K562 (cell line): ENCODE data around the gene FYB1. TPM values are rescaled to one million over a fixed set of nuclear protein-coding genes. Genes with fewer than 3 reads are reported as not detected.

Source experiments
- ARID3A ChIP-seq: IDR thresholded peaks from 2 replicates; pipeline ENCODE4 v1.6.1; 2012; ENCODE audit warnings: low read depth, low read length, improper control_type of control experiment, borderline replicate concordance
- BRF2 ChIP-seq: IDR thresholded peaks from 3 replicates; pipeline ENCODE4 v1.6.1; 2011; ENCODE audit warnings: borderline replicate concordance, mild to moderate bottlenecking; ENCODE audit not compliant: insufficient read length, insufficient read depth
- E2F6 ChIP-seq, 2 experiments: IDR thresholded peaks; 2 replicates each; pipeline ENCODE4 v1.6.1; 2011; ENCODE audit warnings: borderline replicate concordance in 1 of 2, control low read depth in 1 of 2, low read depth in 1 of 2, low read length in 1 of 2, mild to moderate bottlenecking in 1 of 2, mixed read lengths in 1 of 2, moderate library complexity in 1 of 2; ENCODE audit not compliant: insufficient read depth in 1 of 2, insufficient read length in 1 of 2, poor library complexity in 1 of 2, severe bottlenecking in 1 of 2; ENCODE audit errors: extremely low read depth in 1 of 2
- FOXM1 ChIP-seq, 2 experiments: fragments of 450-650 bp in 1 of 2; sonication (generic) in 1 of 2; formaldehyde crosslinking in 1 of 2; IDR thresholded peaks; 2 replicates each; pipeline versions ENCODE4 v1.6.1 to v1.9.0; 2017 to 2022; ENCODE audit warnings: low read depth in 2 of 2, mild to moderate bottlenecking in 2 of 2, missing genetic modification reagents in 1 of 2, moderate library complexity in 1 of 2
- KDM1A ChIP-seq, 2 experiments: fragments of 450-650 bp; IDR thresholded peaks; 2 replicates each; pipeline ENCODE4 v1.6.1; 2016; ENCODE audit warnings: mild to moderate bottlenecking in 2 of 2
- L3MBTL2 ChIP-seq: fragments of 450-650 bp; IDR thresholded peaks from 2 replicates; pipeline ENCODE4 v1.6.1; 2016; ENCODE audit warnings: mild to moderate bottlenecking, moderate library complexity
- ZC3H11A ChIP-seq: IDR thresholded peaks from 2 replicates; pipeline ENCODE4 v1.6.1; 2012; ENCODE audit warnings: low read depth, low read length, improper control_type of control experiment
- ZFP1 ChIP-seq: fragments of 450-650 bp; formaldehyde crosslinking; IDR thresholded peaks from 2 replicates; pipeline ENCODE4 v1.4.0; 2020; ENCODE audit warnings: mild to moderate bottlenecking, mixed read lengths
- ZFP36 ChIP-seq: fragments of 150-350 bp; IDR thresholded peaks from 2 replicates; pipeline ENCODE4 v1.6.1; 2018; ENCODE audit warnings: low read length, low read depth; ENCODE audit not compliant: partially characterized antibody
- ZNF175 ChIP-seq: fragments of 200-800 bp; sonication (Bioruptor generic); IDR thresholded peaks from 2 replicates; pipeline ENCODE4 v1.6.1; 2016; ENCODE audit warnings: low read depth, mild to moderate bottlenecking, missing genetic modification characterization, missing compliant biosample characterization
- ZNF277 ChIP-seq: fragments of 250-450 bp; sonication (Bioruptor Pico); IDR thresholded peaks from 2 replicates; pipeline ENCODE4 v1.8.0; 2022; ENCODE audit warnings: inconsistent platforms, mild to moderate bottlenecking, moderate library complexity, borderline replicate concordance
- ZNF592 ChIP-seq: fragments of 450-650 bp; IDR thresholded peaks from 2 replicates; pipeline ENCODE4 v1.6.1; 2017; ENCODE audit warnings: antibody characterized with exemption, mild to moderate bottlenecking
- ZNF766 ChIP-seq: fragments of 200-800 bp; sonication (Bioruptor generic); conservative IDR thresholded peaks from 2 replicates; pipeline ENCODE4 v1.6.1; 2016; ENCODE audit warnings: missing genetic modification characterization, missing compliant biosample characterization
- polyA plus RNA-seq, 8 experiments: library from polyadenylated mRNA; depleted of rRNA in 4 of 8; stranded (reverse) in 5 of 8; unstranded in 3 of 8; fragments of >200 nt; fragmentation: Nextera tagmentation in 2 of 8; fragmentation: Illumina TruSeq in 1 of 8; extraction: Ambion mirVana in 2 of 8; extraction: Trizol in 1 of 8; gene quantifications; 2 replicates each; pipeline versions ENCODE4 v1.2.1 to v1.2.3, GENCODE V29; 2011 to 2014; ENCODE audit warnings: inconsistent platforms in 1 of 8, missing spikeins in 1 of 8
- total RNA-seq, 7 experiments: library from RNA; depleted of rRNA in 6 of 7; stranded (reverse); fragments of >200 nt in 6 of 7; fragmentation: Illumina TruSeq in 2 of 7; extraction: Trizol in 2 of 7; gene quantifications; 2 replicates each; pipeline versions ENCODE4 v1.2.1 to v1.2.3, GENCODE V29; 2011 to 2021; ENCODE audit warnings: low replicate concordance in 1 of 7

FYB1 gene
- total and polyA plus RNA-seq, 9 of the 15 experiments (the other 6 are each of a cell fraction or from before 2014, with no cell fraction given): 4.7 to 31.5 (median 9.7) TPM

- TF ChIP-seq ARID3A: no peak
- no peak for TF ChIP-seq ZFP1 (CRISPR knock-in tag)
- TF ChIP-seq ZNF766 (CRISPR knock-in tag): 0 out of 2 replicates have a peak, but pooled peaks have one; percentile 46
- TF ChIP-seq ZNF175: 0 out of 2 replicates have a peak, but pooled peaks have one; percentile 41
- no peak for TF ChIP-seq E2F6 (IDR thresholded peaks at IDR 0.05; ENCODE audit: borderline replicate concordance in 1 of 2, extremely low read depth in 1 of 2, insufficient read depth in 1 of 2, insufficient read length in 1 of 2, low read depth in 1 of 2, low read length in 1 of 2, poor library complexity in 1 of 2, severe bottlenecking in 1 of 2)
- TF ChIP-seq KDM1A (IDR thresholded peaks at IDR 0.05): no peak
- TF ChIP-seq ZFP36: no peak
- TF ChIP-seq FOXM1 (IDR thresholded peaks at IDR 0.05; ENCODE audit: low read depth): 0 out of 2 replicates have a peak, but pooled peaks have one; percentile 15
- no peak for TF ChIP-seq FOXM1 (CRISPR knock-in tag; IDR thresholded peaks at IDR 0.05; ENCODE audit: low read depth)
- TF ChIP-seq BRF2: no peak
- TF ChIP-seq L3MBTL2: peak; percentile 78
- peak; percentile 55; the same call in 1 of the 2 replicates for TF ChIP-seq ZNF592
- TF ChIP-seq ZNF277 (CRISPR knock-in tag): no peak
- no peak for TF ChIP-seq ZC3H11A
Observed at GRCh38 chr5:39190311-39191102, 28.9 kb downstream of the FYB1 start (continued).
